Frontal cortex (tissue), 4 donors: ENCODE results near the gene RAP1A. TPM values are rescaled to one million over a fixed set of nuclear protein-coding genes. Genes with fewer than 3 reads are reported as not detected.

Source experiments
- DNase-seq, 2 donors: peaks; one replicate each; pipeline ENCODE4 v3.0.0; 2012; ENCODE audit warnings: low spot score in 2 of 2
- FAIRE-seq: peaks from 2 replicates; lab custom pipeline; 2012; peaks lifted over from hg19 to GRCh38; lab: Jason Lieb, UNC
- total RNA-seq: library from RNA; depleted of rRNA; stranded (reverse); fragments of >200 nt; gene quantifications from one replicate; pipeline ENCODE4 v1.2.3, GENCODE V29; 2014
- donor health status: control.
- donor health status: control.
- donor health status: control.

RAP1A gene
- total RNA-seq, 1 donor from 2014 or later: 35.1 TPM

GRCh38 chr1:111704240-111704639 lies 84.7 kb downstream of the RAP1A start:
- FAIRE-seq (no peak), DNase-seq (no peak)

DNA sequence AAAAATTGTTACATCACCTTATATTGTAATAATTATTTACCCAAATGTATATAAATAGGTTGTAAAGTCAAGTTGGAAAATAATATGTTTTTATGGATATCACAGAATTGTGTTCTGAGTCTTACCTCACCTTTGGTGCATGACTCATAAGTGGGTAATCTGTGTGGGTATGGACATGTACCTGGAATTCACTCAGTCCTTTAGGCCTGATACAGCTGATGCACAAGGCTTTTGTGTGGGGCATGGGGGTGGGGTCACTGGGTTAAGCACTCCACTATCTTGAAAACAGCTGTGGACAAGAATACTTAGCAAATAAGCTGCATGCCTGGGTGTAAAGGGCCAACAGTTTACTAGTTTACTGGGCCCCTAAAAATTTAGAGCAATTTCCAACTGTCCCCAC lies 85.2 kb downstream of the RAP1A start:
- FAIRE-seq (no peak), DNase-seq (no peak)

GRCh38 chr1:111705841-111706240 lies 86.3 kb downstream of the RAP1A start:
- no peak for DNase-seq

DNA sequence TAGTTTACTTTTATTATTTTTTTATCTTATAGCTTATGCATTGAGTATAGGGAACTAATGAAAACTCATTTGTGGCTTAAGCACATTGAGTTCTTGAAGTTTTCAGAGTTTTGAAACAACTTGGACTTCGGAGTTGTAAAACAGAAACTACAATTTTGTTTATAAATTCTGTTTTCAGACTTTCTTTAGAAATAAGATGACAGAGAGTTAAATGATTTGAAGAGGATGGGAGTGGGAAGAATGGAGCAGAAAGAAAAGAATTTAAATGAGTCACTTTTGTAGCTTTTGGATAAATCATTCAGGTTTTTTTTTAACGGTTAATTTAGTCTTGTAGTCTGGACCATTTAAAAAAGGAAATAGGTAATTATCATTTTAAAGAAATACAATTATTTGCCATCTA lies 87.3 kb downstream of the RAP1A start:
- FAIRE-seq (no peak), DNase-seq (no peak)

More at GRCh38 chr1:111705841-111706240, 86.3 kb downstream of the RAP1A start:
- FAIRE-seq: no peak

- DNase-seq (no peak), FAIRE-seq (no peak)
These were observed 88.3 kb downstream of the RAP1A start for GRCh38 chr1:111707906-111708305.

GRCh38 chr1:111709986-111710385 lies 90.4 kb downstream of the RAP1A start:
- FAIRE-seq: no peak

GRCh38 chr1:111716333-111716732 lies 96.7 kb downstream of the RAP1A start:
- DNase-seq: no peak
- FAIRE-seq: no peak

More at GRCh38 chr1:111709986-111710385, 90.4 kb downstream of the RAP1A start:
- DNase-seq: no peak

DNA sequence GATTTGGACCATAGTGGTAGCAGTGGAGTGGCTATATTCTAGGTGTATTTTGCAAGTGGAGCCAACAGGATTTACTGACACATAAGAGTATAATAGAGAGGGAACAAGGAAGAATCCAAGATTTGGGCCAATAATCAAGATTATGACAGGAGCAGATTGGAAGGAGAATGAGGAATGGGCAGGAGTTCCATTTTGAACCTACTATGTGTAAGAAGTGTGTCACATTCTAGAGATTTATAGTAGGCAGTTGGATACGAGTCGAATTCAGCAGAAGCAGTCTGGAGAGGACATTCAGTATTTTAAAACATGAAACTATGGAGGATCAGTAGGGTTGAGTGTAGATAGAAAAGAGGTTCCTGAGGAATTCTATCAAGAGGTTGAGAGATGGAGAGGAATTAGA lies 97.9 kb downstream of the RAP1A start:
- no peak for FAIRE-seq
- DNase-seq: no peak

- no peak for FAIRE-seq
- DNase-seq: no peak
These were observed 99.5 kb downstream of the RAP1A start for GRCh38 chr1:111719135-111719534.

DNA sequence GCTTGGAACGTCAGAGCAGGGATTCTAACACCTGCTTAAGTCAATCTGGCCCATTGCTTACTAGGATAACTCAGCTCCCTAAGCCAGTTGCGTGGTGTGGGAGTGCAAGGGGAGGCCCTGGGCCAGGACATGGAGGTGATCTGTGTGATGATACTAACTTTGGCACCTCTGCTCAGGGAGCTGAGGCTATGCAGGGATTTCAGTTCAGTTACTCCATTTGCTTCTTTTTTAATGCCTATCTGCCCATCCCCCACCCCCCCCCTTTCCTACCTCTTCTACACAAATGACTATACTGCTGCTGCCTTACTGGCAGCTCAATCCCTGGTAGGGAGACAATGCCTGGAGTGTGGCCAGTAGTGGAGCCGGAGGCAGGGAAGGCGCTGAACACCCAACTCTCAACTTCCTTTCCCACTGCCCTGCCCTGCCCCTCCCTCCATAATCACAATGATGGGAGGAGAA lies 100.1 kb downstream of the RAP1A start:
- FAIRE-seq (no peak), DNase-seq (no peak)

DNA sequence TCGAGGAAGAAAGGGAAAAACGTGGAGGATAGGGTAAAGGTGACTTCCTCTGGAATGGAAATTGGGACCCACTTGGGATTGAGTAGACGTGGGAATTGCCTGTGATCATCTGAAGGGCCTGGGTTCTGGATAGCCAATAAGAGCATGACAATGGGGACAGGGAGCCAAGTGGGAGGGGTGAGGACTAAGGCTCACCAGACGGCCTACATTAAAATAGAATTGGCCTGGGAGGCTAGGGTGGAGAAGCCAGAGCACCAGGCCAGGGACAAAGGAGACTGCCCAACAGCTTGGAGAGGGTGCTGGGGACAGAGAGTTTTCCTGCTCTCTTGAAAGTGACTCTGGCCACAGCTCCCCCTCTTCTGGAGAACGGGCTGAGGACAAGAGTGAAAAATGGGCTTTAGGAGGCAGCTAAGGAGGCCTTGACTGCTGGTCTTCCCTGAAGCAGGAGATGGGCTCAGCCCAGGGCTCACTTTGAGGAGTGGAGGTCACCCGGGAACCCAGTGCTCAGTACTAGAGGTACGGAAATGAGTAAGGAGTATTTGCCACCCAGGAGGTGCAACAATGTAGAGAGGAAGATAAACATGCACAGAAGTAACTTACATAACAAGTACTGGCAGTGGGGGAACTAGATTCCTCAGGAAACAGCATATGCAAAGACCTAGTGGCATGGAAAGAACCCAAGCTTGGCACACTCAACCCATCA lies 100.8 kb downstream of the RAP1A start:
- no peak for DNase-seq
- no peak for FAIRE-seq

GRCh38 chr1:111720977-111721786 lies 101.6 kb downstream of the RAP1A start:
- DNase-seq: no peak
- FAIRE-seq: no peak

GRCh38 chr1:111723091-111723806 lies 103.7 kb downstream of the RAP1A start:
- DNase-seq (no peak), FAIRE-seq (no peak)

DNA sequence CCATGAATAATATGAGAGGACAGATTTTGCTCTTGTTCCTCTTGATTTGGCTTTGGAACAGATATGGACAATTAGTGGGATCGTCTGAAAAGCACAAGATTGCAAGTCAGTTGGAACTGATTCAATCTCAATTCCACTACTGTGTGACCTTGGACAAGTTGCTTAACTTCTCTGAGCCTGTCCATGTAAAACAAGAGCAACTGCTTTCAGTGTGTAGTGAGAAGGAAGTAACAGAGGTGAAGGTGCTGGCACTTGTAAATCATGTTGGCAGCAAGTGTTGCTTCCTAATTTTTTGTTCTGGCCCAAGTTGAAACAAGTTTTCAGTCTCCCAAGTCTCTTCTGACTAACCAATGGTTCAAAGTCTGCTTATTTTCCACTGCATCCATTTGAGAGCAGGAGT lies 104.3 kb downstream of the RAP1A start:
- no peak for FAIRE-seq
- no peak for DNase-seq

- DNase-seq: peak in 1 of 2 donors; percentile 33
- FAIRE-seq: no peak
These were observed 105.6 kb downstream of the RAP1A start for GRCh38 chr1:111725192-111725591.

- FAIRE-seq: no peak
- no peak for DNase-seq
These were observed 107.5 kb downstream of the RAP1A start for GRCh38 chr1:111727056-111727455.

- no peak for DNase-seq
These were observed 109.8 kb downstream of the RAP1A start for GRCh38 chr1:111729271-111729921.

DNA sequence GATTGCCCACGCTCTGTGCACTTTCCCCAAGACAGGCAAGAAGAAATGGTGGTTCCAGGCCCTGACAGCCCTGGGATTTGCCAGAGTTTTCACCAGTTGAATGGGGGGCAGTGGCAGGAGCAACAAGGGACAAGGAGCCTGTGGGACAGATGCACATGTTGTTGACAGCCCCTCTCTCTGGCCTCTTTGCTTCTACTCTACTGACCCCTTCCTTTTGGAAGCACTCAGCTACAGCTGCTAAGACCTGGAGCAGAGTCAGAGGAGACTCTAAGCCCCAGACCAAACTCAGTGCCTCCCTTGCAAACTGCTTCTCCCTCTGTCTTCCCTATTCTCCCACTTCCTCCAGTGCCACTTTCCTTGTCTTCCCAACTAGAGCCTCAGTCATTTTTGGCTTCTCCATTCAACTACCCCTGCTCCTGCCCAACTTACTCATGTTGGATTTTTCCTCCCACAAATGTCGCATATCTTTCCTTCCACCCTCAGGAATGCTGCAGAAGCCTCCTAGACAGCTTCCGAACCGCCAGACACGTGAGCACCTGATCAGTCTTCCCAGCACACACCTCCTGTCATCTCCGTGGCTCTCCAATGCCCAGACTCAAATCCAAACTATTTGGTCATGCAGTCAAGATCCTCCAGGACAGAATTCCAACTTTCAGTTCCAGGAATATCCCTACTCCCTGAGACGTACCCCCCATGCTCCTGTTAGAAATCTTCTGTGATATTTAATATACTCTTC lies 110.5 kb downstream of the RAP1A start:
- FAIRE-seq (no peak), DNase-seq (no peak)

More at GRCh38 chr1:111729271-111729921, 109.8 kb downstream of the RAP1A start:
- FAIRE-seq: no peak

DNA sequence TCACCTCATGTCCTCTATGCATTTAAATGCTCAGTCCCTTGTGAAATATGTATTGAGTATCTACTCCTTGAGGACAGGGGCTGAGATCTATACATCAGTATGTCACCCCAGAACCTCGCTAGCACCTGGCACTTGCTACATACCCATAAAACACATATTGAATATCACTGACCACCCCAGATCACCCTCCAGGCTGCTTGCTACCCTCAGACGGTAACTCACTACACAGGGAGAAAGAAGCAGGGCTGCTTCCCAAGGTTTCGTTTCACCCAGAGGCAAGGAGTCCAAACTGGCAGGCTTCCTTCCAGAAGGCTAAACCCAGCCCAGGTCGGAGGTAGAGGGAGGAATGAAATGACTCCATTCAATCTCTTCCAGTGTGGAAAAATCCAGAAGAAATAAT lies 111.1 kb downstream of the RAP1A start:
- DNase-seq (no peak), FAIRE-seq (no peak)
